Measurements from ENCODE around the gene FGF5.

The FGF5 gene

DNA sequence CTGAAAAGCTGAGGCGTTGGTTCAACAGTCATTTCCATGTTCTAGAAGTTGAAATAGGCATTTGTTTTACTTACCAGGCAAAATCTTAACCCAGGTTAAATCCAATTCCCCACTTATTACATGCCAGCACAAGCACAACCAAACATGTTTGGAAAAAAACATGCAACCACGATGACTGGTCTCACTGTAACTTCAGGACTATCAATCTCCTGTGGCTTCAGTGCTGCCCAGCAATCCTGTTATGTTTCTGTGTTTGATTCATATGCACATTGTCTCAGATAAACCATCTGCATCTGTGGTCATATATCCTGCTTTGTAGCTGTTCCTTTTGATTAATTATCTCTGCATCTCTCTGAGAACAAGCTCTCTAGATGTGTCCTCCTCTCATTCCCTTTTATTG is 40.9 kb upstream of the FGF5 start:
- Histone ChIP-seq H3K4me1 (ENCODE audit: low read depth, poor library complexity, severe bottlenecking) (peaks cover 18% of the 10 kb centered on the region), H3K79me2 (ENCODE audit: insufficient read depth, low read depth) (no peaks in the 10 kb centered on the region), H4K20me1 (ENCODE audit: insufficient read depth) (no peaks in the 10 kb centered on the region), H3K9ac (no peak overlapping the region), H3K27me3 (ENCODE audit: insufficient read depth, low read depth) (no peaks in the 10 kb centered on the region), H3K4me2 (no peak overlapping the region), H3K4me3 (IDR thresholded peaks at IDR 0.05; ENCODE audit: insufficient read depth, low read depth, low read length) (no peak overlapping the region), H3K36me3 (ENCODE audit: insufficient read depth) (no peaks in the 10 kb centered on the region), H3K27ac (no peak overlapping the region), H2AFZ (ENCODE audit: low read depth) (no peak overlapping the region)
- TF ChIP-seq, protein P1, sequence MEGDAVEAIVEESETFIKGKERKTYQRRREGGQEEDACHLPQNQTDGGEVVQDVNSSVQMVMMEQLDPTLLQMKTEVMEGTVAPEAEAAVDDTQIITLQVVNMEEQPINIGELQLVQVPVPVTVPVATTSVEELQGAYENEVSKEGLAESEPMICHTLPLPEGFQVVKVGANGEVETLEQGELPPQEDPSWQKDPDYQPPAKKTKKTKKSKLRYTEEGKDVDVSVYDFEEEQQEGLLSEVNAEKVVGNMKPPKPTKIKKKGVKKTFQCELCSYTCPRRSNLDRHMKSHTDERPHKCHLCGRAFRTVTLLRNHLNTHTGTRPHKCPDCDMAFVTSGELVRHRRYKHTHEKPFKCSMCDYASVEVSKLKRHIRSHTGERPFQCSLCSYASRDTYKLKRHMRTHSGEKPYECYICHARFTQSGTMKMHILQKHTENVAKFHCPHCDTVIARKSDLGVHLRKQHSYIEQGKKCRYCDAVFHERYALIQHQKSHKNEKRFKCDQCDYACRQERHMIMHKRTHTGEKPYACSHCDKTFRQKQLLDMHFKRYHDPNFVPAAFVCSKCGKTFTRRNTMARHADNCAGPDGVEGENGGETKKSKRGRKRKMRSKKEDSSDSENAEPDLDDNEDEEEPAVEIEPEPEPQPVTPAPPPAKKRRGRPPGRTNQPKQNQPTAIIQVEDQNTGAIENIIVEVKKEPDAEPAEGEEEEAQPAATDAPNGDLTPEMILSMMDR (conservative IDR thresholded peaks at IDR 0.05; ENCODE audit: low read depth, low read length), result no peak

DNA sequence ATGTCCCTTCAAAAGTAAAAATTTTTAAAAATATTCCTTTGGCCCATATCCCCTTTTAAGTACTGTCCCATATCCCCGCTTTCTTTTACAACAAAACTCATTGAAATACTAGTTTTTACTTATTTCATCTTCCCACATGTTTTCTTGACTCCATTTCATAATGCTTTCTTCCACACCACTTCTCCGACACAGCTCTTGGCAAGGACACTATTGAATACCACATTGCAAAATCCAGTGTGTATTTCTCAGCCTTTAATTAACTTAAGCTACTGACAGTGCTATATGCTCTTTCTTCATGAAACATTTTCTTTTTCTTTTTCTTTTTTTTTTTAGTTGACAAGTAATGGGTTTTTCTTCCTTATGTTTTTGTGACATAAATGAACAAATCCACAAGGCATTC is 40.4 kb upstream of the FGF5 start:
- no peak overlapping the region for H3K4me2 ChIP-seq
- TF ChIP-seq, protein P1 (conservative IDR thresholded peaks at IDR 0.05; ENCODE audit: low read depth, low read length), result no peak
- no peak overlapping the region for H3K9ac ChIP-seq
- H3K27me3 ChIP-seq (ENCODE audit: insufficient read depth, low read depth), result no peaks in the 10 kb centered on the region
- no peak overlapping the region for H3K4me3 ChIP-seq (IDR thresholded peaks at IDR 0.05; ENCODE audit: insufficient read depth, low read depth, low read length)
- no peaks in the 10 kb centered on the region for H3K79me2 ChIP-seq (ENCODE audit: insufficient read depth, low read depth)
- H4K20me1 ChIP-seq (ENCODE audit: insufficient read depth), result no peaks in the 10 kb centered on the region
- no peaks in the 10 kb centered on the region for H3K36me3 ChIP-seq (ENCODE audit: insufficient read depth)
- H3K27ac ChIP-seq, result no peak overlapping the region
- H3K4me1 ChIP-seq (ENCODE audit: low read depth, poor library complexity, severe bottlenecking), result peaks cover 18% of the 10 kb centered on the region
- no peak overlapping the region for H2AFZ ChIP-seq (ENCODE audit: low read depth)

DNA sequence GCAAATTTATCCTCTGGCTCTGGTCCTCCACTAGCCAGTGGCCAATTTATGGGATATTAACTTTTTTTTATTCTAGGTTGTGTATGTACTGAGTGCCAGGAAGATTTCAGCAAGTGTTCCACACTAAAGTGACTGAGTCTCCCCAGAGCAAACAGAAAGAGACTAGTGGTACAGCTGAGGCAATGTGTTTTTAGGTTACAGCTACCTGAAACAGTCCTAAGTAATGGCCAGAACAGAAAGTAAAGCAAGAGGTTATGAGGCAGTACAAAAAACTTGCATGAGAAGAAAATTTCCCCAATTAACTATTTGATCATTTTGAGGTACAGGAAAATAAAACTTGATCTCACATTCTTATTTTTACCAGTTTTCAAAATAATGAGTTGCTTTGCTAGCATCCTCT is 38.0 kb upstream of the FGF5 start:
- Histone ChIP-seq H3K27ac (no peak overlapping the region), H3K4me2 (no peak overlapping the region), H3K4me1 (ENCODE audit: low read depth, poor library complexity, severe bottlenecking) (peaks cover 18% of the 10 kb centered on the region), H2AFZ (ENCODE audit: low read depth) (no peak overlapping the region), H3K27me3 (ENCODE audit: insufficient read depth, low read depth) (no peaks in the 10 kb centered on the region), H3K79me2 (ENCODE audit: insufficient read depth, low read depth) (no peaks in the 10 kb centered on the region), H3K36me3 (ENCODE audit: insufficient read depth) (no peaks in the 10 kb centered on the region), H3K9ac (no peak overlapping the region), H4K20me1 (ENCODE audit: insufficient read depth) (no peaks in the 10 kb centered on the region), H3K4me3 (IDR thresholded peaks at IDR 0.05; ENCODE audit: insufficient read depth, low read depth, low read length) (no peak overlapping the region)
- TF ChIP-seq, protein P1 (conservative IDR thresholded peaks at IDR 0.05; ENCODE audit: low read depth, low read length), result no peak

DNA sequence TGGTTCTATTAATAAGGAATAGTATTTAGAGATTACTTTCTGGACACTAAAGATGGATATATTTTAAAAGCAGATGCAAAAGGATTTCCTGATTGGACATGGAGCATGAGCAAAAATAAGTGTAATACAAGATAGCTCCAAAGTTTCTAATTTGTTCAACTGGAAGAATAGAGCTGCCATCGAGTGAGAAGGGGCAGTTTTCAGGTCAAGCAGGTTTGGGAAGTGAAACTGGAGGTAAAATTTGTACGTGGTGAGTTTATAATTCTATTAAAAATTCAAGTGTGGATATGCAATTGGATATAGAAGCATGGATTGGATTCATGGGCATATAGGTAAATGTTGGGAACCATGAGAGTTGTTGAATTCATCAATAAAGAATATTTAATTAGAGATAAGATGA is 37.3 kb upstream of the FGF5 start:
- H3K79me2 ChIP-seq (ENCODE audit: insufficient read depth, low read depth), result no peaks in the 10 kb centered on the region
- H2AFZ ChIP-seq (ENCODE audit: low read depth), result no peak overlapping the region
- H3K27ac ChIP-seq, result no peak overlapping the region
- no peak overlapping the region for H3K9ac ChIP-seq
- peaks cover 18% of the 10 kb centered on the region for H3K4me1 ChIP-seq (ENCODE audit: low read depth, poor library complexity, severe bottlenecking)
- no peaks in the 10 kb centered on the region for H3K27me3 ChIP-seq (ENCODE audit: insufficient read depth, low read depth)
- H3K36me3 ChIP-seq (ENCODE audit: insufficient read depth), result no peaks in the 10 kb centered on the region
- TF ChIP-seq, protein P1 (conservative IDR thresholded peaks at IDR 0.05; ENCODE audit: low read depth, low read length), result no peak
- H3K4me3 ChIP-seq (IDR thresholded peaks at IDR 0.05; ENCODE audit: insufficient read depth, low read depth, low read length), result no peak overlapping the region
- H3K4me2 ChIP-seq, result no peak overlapping the region
- H4K20me1 ChIP-seq (ENCODE audit: insufficient read depth), result no peaks in the 10 kb centered on the region

Data from KMS-11 (cell line).